IMR-90 (cell line): ENCODE results near the gene CFAP298.

ENCODE experiments used
- RAD21 ChIP-seq: IDR thresholded peaks from 2 replicates; pipeline ENCODE4 v1.6.1; 2012; ENCODE audit warnings: low read length, improper control_type of control experiment
- RCOR1 ChIP-seq: IDR thresholded peaks from 2 replicates; pipeline ENCODE4 v1.6.1; 2012; ENCODE audit warnings: mild to moderate bottlenecking, low read length, improper control_type of control experiment; ENCODE audit not compliant: insufficient replicate concordance

DNA sequence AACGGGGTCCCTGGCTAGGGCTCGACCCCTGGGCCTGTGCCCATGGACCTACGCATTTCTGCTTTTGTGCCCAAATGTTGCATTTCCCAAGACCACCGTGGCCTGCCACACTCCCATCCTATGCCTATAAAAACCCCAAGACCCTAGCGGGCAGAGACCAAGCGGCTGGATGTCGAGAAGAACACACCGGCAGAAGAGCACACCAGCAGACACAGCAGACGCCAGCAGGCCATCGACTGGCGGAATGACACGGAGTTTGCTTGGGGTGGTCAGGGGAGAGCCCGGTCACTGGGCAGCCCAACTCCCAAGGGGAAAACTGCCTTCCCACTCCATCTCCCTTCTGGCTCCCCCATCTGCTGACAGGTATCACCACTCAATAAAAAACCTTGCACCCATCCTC lies 31.2 kb downstream of the CFAP298 start:
- no peak for TF ChIP-seq RAD21
- TF ChIP-seq RCOR1 = no peak
